Measurements from ENCODE around the gene ESCO1.

Gene ESCO1

DNA sequence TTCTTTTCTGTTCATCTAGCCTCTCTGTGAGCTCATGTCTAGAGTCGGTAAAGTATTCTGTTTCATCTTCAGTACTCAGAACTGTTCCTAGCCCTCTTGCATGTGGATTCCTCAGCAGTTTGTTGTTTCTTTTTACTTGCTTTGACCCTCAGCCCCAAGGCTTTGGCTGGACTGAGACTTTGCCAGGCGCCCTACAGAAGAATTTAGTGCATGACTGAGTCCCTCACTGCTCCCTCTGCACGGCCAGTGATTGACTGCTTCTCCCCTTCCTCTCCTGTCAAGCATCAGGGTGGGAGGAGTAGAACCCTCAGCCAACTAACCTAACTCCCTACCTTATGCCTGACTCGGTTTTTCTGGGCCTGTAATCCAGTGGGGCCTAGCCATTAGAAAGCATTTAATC is 109.8 kb downstream of the ESCO1 start:
- no peaks in the 10 kb centered on the region for H3K36me3 ChIP-seq (ENCODE audit: control insufficient read depth in 1 of 2, insufficient read depth in 2 of 2, low read length in 2 of 2)
- H3K27me3 ChIP-seq (ENCODE audit: control insufficient read depth in 1 of 2, insufficient read depth in 2 of 2, low read length in 2 of 2) = no peaks in the 10 kb centered on the region

DNA sequence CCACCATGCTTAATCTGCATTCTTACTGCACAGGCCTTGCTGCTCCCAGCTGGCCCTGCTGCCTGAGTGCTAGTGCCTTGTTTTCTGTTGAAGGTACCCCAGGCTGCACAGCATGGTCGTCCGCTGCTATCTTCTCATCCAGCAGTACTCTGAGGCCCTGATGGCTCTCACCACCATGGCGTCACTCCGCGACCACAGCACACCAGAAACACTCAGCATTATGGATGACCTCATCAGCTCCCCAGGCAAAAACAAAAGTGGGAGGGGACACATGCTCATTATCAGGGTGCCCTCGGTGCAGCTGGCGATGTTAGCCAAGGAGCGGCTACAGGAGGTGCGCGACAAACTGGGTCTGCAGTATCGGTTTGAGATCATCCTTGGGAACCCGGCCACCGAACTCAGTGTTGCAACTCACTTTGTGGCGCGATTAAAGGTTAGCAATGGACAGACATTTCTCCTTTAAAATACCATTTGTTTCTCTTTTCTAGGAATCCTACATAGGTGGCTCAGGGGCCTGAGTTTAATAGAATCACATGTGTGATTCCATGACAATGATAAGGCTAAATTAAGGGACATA is 110.5 kb downstream of the ESCO1 start:
- H3K9ac ChIP-seq (ENCODE audit: low read depth in 1 of 2, low read length in 2 of 2) = no peak overlapping the region
- no peaks in the 10 kb centered on the region for H3K36me3 ChIP-seq (ENCODE audit: control insufficient read depth in 1 of 2, insufficient read depth in 2 of 2, low read length in 2 of 2)
- H3K4me3 ChIP-seq (ENCODE audit: low read depth in 1 of 2, low read length in 2 of 2) = no peak overlapping the region
- H3K27ac ChIP-seq (ENCODE audit: low read depth, low read length) = no peak overlapping the region
- no peaks in the 10 kb centered on the region for H3K27me3 ChIP-seq (ENCODE audit: control insufficient read depth in 1 of 2, insufficient read depth in 2 of 2, low read length in 2 of 2)
- no peaks in the 10 kb centered on the region for H3K9me3 ChIP-seq (ENCODE audit: control insufficient read depth in 1 of 2, low read length in 2 of 2)
- no peaks in the 10 kb centered on the region for H3K4me1 ChIP-seq (ENCODE audit: control insufficient read depth in 1 of 2, insufficient read depth in 2 of 2, low read length in 2 of 2)

More for the DNA sequence above, 109.8 kb downstream of the ESCO1 start:
- Histone ChIP-seq H3K4me1 (ENCODE audit: control insufficient read depth in 1 of 2, insufficient read depth in 2 of 2, low read length in 2 of 2) (no peaks in the 10 kb centered on the region), H3K4me3 (ENCODE audit: low read depth in 1 of 2, low read length in 2 of 2) (no peak overlapping the region), H3K9me3 (ENCODE audit: control insufficient read depth in 1 of 2, low read length in 2 of 2) (no peaks in the 10 kb centered on the region), H3K9ac (ENCODE audit: low read depth in 1 of 2, low read length in 2 of 2) (no peak overlapping the region), H3K27ac (ENCODE audit: low read depth, low read length) (no peak overlapping the region)

DNA sequence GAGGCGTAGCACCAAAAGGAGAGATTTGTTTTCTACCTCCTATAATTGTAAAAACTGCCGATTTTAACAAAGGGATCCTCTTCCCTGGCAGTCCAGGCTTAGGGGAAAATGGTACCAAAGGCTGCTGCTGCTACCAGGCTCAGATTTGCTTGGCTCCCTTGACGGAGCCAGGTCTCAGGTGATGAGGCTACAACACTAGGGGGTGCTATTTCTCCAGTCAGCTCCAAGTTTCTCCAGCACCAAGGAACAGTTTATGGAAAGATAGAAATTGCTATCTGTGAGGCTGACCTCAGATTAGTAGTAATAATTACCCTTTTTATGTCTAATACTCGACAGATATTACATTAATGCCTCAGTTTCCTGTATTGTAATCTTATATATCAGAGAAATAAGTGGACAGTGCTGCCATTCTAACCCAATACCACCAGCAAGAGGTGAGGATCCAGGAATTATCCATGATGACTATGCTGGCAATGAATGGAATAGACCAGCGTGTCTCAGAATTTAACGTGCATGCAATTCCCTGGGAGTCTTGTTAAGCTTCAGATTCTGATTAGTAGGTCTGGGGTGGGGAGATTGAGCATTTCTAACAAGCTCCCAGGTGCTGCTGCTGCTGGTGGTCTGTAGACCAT is 111.3 kb downstream of the ESCO1 start:
- Histone ChIP-seq H3K4me1 (ENCODE audit: control insufficient read depth in 1 of 2, insufficient read depth in 2 of 2, low read length in 2 of 2) (no peaks in the 10 kb centered on the region), H3K36me3 (ENCODE audit: control insufficient read depth in 1 of 2, insufficient read depth in 2 of 2, low read length in 2 of 2) (no peaks in the 10 kb centered on the region), H3K27ac (ENCODE audit: low read depth, low read length) (no peak overlapping the region), H3K9ac (ENCODE audit: low read depth in 1 of 2, low read length in 2 of 2) (no peak overlapping the region), H3K9me3 (ENCODE audit: control insufficient read depth in 1 of 2, low read length in 2 of 2) (no peaks in the 10 kb centered on the region), H3K4me3 (ENCODE audit: low read depth in 1 of 2, low read length in 2 of 2) (no peak overlapping the region), H3K27me3 (ENCODE audit: control insufficient read depth in 1 of 2, insufficient read depth in 2 of 2, low read length in 2 of 2) (no peaks in the 10 kb centered on the region)

DNA sequence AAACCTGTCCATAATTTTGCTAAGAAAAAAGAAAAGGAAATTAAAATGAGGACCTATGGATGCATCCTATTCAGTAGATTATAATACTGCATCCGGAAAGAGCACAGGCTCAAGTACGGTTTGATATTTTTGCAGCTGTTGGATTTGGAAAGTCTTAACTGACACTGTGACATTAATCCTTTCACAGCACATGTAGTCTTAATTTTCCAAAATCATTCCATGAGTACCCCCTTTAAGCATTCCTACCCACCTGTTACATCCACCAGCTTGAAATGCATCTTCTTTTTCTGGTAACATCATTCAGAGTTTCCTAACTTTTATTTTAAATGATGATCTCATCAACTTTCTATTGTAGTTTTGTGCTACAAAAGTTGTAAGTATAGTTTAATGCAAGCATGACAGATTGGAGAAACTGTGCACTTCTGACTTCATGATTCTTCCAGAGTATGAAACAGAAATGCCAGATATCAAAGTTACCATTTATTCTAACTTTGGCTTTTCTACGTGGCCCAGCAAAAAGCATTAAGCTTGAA is 113.5 kb downstream of the ESCO1 start:
- no peak overlapping the region for H3K9ac ChIP-seq (ENCODE audit: low read depth in 1 of 2, low read length in 2 of 2)
- H3K27ac ChIP-seq (ENCODE audit: low read depth, low read length) = no peak overlapping the region
- H3K36me3 ChIP-seq (ENCODE audit: control insufficient read depth in 1 of 2, insufficient read depth in 2 of 2, low read length in 2 of 2) = no peaks in the 10 kb centered on the region
- no peaks in the 10 kb centered on the region for H3K4me1 ChIP-seq (ENCODE audit: control insufficient read depth in 1 of 2, insufficient read depth in 2 of 2, low read length in 2 of 2)
- H3K27me3 ChIP-seq (ENCODE audit: control insufficient read depth in 1 of 2, insufficient read depth in 2 of 2, low read length in 2 of 2) = no peaks in the 10 kb centered on the region
- no peak overlapping the region for H3K4me3 ChIP-seq (ENCODE audit: low read depth in 1 of 2, low read length in 2 of 2)
- H3K9me3 ChIP-seq (ENCODE audit: control insufficient read depth in 1 of 2, low read length in 2 of 2) = no peaks in the 10 kb centered on the region

DNA sequence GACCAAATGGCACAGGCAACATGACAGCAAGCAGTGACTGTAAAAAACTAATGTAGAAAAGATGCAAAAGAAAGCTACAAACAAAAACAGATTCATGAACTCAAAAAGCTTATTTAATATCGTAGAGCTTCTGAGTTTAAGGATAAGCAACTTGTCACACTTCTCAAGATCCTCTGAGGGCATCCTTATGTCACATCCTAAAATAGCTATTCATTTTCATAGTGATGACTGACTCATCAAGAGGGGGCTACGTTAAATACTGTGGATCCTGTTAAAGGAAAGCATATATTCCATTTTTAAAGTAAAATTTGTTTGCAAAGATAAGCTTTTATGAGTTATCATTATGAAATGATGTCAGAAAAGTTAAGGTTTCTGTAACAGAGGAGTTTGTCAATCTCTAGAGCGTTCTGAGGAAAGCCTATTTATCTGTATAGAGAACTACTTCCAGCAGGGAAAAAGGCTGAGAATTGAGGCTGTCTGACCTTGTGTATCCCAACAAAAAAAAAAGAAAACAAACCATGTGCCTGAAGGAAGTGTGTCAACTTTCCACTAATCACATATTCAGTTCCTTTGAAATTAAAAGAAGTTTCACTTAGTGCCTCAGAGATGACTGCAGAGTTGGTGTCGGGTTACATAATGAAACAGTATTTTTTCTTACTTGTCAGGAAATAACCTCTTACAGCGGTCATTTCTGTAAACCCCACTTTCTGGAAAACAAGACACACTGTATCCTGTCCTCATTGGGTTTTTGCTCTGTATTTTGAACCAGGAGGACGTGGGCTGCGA is 115.5 kb downstream of the ESCO1 start:
- H3K27ac ChIP-seq (ENCODE audit: low read depth, low read length) = no peak overlapping the region
- H3K36me3 ChIP-seq (ENCODE audit: control insufficient read depth in 1 of 2, insufficient read depth in 2 of 2, low read length in 2 of 2) = no peaks in the 10 kb centered on the region
- H3K9me3 ChIP-seq (ENCODE audit: control insufficient read depth in 1 of 2, low read length in 2 of 2) = no peaks in the 10 kb centered on the region
- no peaks in the 10 kb centered on the region for H3K27me3 ChIP-seq (ENCODE audit: control insufficient read depth in 1 of 2, insufficient read depth in 2 of 2, low read length in 2 of 2)
- no peak overlapping the region for H3K4me3 ChIP-seq (ENCODE audit: low read depth in 1 of 2, low read length in 2 of 2)
- H3K4me1 ChIP-seq (ENCODE audit: control insufficient read depth in 1 of 2, insufficient read depth in 2 of 2, low read length in 2 of 2) = no peaks in the 10 kb centered on the region
- H3K9ac ChIP-seq (ENCODE audit: low read depth in 1 of 2, low read length in 2 of 2) = no peak overlapping the region

DNA sequence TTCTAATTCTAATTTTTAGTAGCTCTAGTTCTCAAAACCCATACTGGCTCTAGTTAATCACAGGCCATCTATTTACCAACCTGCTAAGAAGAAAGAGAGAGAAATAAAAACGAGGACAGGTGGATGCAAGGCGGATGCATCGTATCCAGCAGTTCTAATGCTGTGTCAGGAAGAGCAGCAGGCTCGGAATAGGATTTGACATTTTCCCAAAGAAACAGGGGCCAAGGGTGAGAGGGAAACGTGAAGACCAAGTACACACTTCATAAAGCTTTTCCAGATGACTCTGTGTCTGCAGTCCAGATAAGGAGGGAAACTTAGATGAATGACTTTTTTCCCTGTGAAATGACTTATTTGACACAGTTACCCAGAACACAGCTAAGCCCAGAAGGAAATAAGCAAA is 117.5 kb downstream of the ESCO1 start:
- H3K27ac ChIP-seq (ENCODE audit: low read depth, low read length) = no peak overlapping the region
- no peaks in the 10 kb centered on the region for H3K27me3 ChIP-seq (ENCODE audit: control insufficient read depth in 1 of 2, insufficient read depth in 2 of 2, low read length in 2 of 2)

DNA sequence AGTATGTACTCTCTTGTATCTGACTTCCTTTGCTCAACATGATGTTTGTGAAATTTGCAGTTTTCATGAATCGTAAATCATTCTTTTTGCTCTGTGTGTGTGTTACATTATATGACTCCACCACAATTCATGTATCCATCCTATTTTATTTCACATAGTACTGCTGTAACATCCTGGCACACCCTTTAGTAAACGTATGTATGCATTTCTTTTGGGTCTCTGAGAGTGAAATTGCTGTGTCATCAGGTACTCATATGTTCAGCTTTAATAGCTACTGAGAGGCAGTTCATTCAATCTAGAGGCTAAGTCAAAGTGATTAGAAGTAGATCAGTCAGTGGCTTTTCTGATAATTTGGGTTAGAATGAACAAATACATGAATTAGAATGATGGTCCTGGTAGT is 118.8 kb downstream of the ESCO1 start:
- no peaks in the 10 kb centered on the region for H3K27me3 ChIP-seq (ENCODE audit: control insufficient read depth in 1 of 2, insufficient read depth in 2 of 2, low read length in 2 of 2)
- no peak overlapping the region for H3K9ac ChIP-seq (ENCODE audit: low read depth in 1 of 2, low read length in 2 of 2)
- no peaks in the 10 kb centered on the region for H3K4me1 ChIP-seq (ENCODE audit: control insufficient read depth in 1 of 2, insufficient read depth in 2 of 2, low read length in 2 of 2)
- H3K36me3 ChIP-seq (ENCODE audit: control insufficient read depth in 1 of 2, insufficient read depth in 2 of 2, low read length in 2 of 2) = no peaks in the 10 kb centered on the region
- no peak overlapping the region for H3K27ac ChIP-seq (ENCODE audit: low read depth, low read length)
- H3K4me3 ChIP-seq (ENCODE audit: low read depth in 1 of 2, low read length in 2 of 2) = no peak overlapping the region
- no peaks in the 10 kb centered on the region for H3K9me3 ChIP-seq (ENCODE audit: control insufficient read depth in 1 of 2, low read length in 2 of 2)

More for the DNA sequence above, 117.5 kb downstream of the ESCO1 start:
- Histone ChIP-seq H3K9me3 (ENCODE audit: control insufficient read depth in 1 of 2, low read length in 2 of 2) (no peaks in the 10 kb centered on the region), H3K36me3 (ENCODE audit: control insufficient read depth in 1 of 2, insufficient read depth in 2 of 2, low read length in 2 of 2) (no peaks in the 10 kb centered on the region), H3K4me3 (ENCODE audit: low read depth in 1 of 2, low read length in 2 of 2) (no peak overlapping the region), H3K4me1 (ENCODE audit: control insufficient read depth in 1 of 2, insufficient read depth in 2 of 2, low read length in 2 of 2) (no peaks in the 10 kb centered on the region), H3K9ac (ENCODE audit: low read depth in 1 of 2, low read length in 2 of 2) (no peak overlapping the region)

DNA sequence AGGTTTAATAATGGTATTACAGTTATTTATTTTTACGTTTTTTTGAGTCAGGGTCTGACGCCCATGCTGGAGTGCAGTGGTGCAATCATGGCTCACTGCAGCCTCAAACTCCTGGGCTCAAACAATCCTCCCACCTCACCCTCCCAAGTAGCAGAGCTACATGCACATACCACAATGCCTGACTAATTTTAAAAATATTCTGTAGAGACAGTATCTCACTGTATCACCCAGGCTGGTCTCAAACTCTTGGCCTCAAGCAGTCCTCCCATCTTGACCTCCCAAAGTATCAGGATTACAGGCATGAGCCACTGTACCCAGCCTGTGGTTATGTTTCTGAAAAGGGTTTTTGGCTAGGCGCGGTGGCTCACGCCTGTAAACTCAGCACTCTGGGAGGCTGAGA is 120.8 kb downstream of the ESCO1 start:
- no peak overlapping the region for H3K4me3 ChIP-seq (ENCODE audit: low read depth in 1 of 2, low read length in 2 of 2)
- H3K36me3 ChIP-seq (ENCODE audit: control insufficient read depth in 1 of 2, insufficient read depth in 2 of 2, low read length in 2 of 2) = no peaks in the 10 kb centered on the region

More for the DNA sequence above, 120.8 kb downstream of the ESCO1 start:
- Histone ChIP-seq H3K9me3 (ENCODE audit: control insufficient read depth in 1 of 2, low read length in 2 of 2) (no peaks in the 10 kb centered on the region), H3K27me3 (ENCODE audit: control insufficient read depth in 1 of 2, insufficient read depth in 2 of 2, low read length in 2 of 2) (no peaks in the 10 kb centered on the region), H3K4me1 (ENCODE audit: control insufficient read depth in 1 of 2, insufficient read depth in 2 of 2, low read length in 2 of 2) (no peaks in the 10 kb centered on the region), H3K9ac (ENCODE audit: low read depth in 1 of 2, low read length in 2 of 2) (no peak overlapping the region), H3K27ac (ENCODE audit: low read depth, low read length) (no peak overlapping the region)
